Subcutaneous adipose tissue (tissue), 4 donors: ENCODE measurements around the gene ERBB3. TPM values are rescaled to one million over a fixed set of nuclear protein-coding genes. Genes with fewer than 3 reads are reported as not detected.

Source experiments
- CTCF ChIP-seq: fragments of 450-650 bp; IDR thresholded peaks from one replicate; pipeline ENCODE4 v1.5.1; 2016; ENCODE audit warnings: low read depth, mild to moderate bottlenecking, control low read depth, antibody characterized with exemption, moderate library complexity
- total RNA-seq, 4 donors: library from RNA; depleted of rRNA; stranded (reverse); fragments of >200 nt; gene quantifications; one replicate each; pipeline ENCODE4 v1.1.0, GENCODE V29; 2016

The ERBB3 gene
- total RNA-seq, 4 donors from 2014 or later = 0.34 to 2.6 (median 0.66) TPM

GRCh38 chr12:56150563-56150962 is 70.6 kb downstream of the ERBB3 start:
- TF ChIP-seq CTCF = no peak

DNA sequence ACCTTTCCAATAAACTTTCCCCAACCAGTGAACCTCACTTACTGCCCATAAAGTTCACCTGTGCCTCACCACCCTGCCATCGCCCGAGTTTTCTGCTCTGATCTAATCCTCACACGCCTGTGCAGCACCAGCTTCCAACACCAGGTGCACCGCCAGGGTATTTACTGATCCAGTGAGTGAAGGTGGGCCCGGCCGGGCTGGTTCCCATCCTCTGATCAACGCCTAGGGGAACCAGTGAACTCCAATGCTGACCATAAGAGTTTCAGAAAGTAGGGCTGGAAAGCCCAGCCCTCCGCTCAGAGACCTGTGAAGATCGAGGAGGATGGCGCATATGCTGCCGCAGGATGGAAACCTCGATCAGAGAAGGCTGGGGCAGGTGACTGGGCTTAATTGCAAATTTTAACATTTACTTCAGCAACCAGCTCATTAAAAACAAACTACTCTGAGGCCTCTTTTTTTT is 71.7 kb downstream of the ERBB3 start:
- TF ChIP-seq CTCF = no peak

- no peak for TF ChIP-seq CTCF
Observed at GRCh38 chr12:56152132-56152755, 72.3 kb downstream of the ERBB3 start, which contains the start of gene MYL6B. Gene MYL6B, plus strand, starts transcription at chr12:56152587. Its CDS starts 1,332 bp downstream, at chr12:56153919.

Other genes with a start within 250 kb of the ERBB3 start
- gene MMP19, start 237.2 kb upstream of the ERBB3 start, total RNA-seq = 100 to 1,000 TPM in 1 of 4 donors, 10 to 100 TPM in 3; 22.2 to 182 (median 45.7) TPM
- gene PYM1, start 152.3 kb upstream of the ERBB3 start, total RNA-seq = 10 to 100 TPM; 25.9 to 37.4 (median 31.7) TPM
- gene DGKA, start 149.0 kb upstream of the ERBB3 start, total RNA-seq = 10 to 100 TPM; 16.1 to 59.5 (median 23.3) TPM
- gene PMEL, start 114.1 kb upstream of the ERBB3 start, total RNA-seq = 1 to 10 TPM in 2 of 4 donors, not detected in 2; 1.1 to 2.0 TPM
- 10 to 100 TPM in 1 of 4 donors, 1 to 10 TPM in 3; 7.9 to 14.9 (median 9.0) TPM for gene CDK2, start 113.3 kb upstream of the ERBB3 start, total RNA-seq
- gene RAB5B, start 106.1 kb upstream of the ERBB3 start, total RNA-seq = 10 to 100 TPM; 55.4 to 70.9 (median 63.1) TPM
- 10 to 100 TPM; 12.9 to 44.5 (median 30.4) TPM for gene SUOX, start 82.9 kb upstream of the ERBB3 start, total RNA-seq
- gene IKZF4, start 59.1 kb upstream of the ERBB3 start, total RNA-seq = 10 to 100 TPM in 2 of 4 donors, 1 to 10 TPM in 2; 2.9 to 16.6 (median 7.8) TPM
- gene RPS26, start 38.2 kb upstream of the ERBB3 start, total RNA-seq = 100 to 1,000 TPM; 346 to 891 (median 730) TPM
- 10 to 100 TPM; 60.9 to 99.1 (median 87.1) TPM for gene PA2G4, start 24.4 kb downstream of the ERBB3 start, total RNA-seq
- gene RPL41, start 36.5 kb downstream of the ERBB3 start, total RNA-seq = 1,000 to 10,000 TPM; 2,735 to 3,575 (median 3,131) TPM
- gene ZC3H10, start 38.1 kb downstream of the ERBB3 start, total RNA-seq = 1 to 10 TPM; 3.2 to 5.1 (median 3.5) TPM
- 100 to 1,000 TPM; 147 to 522 (median 280) TPM for gene ESYT1, start 48.1 kb downstream of the ERBB3 start, total RNA-seq
- 10 to 100 TPM; 12.2 to 36.0 (median 24.7) TPM for gene MYL6B, start 72.4 kb downstream of the ERBB3 start, total RNA-seq
- 1,000 to 10,000 TPM; 1,882 to 4,580 (median 2,293) TPM for gene MYL6, start 78.2 kb downstream of the ERBB3 start, total RNA-seq
- 100 to 1,000 TPM in 3 of 4 donors, 10 to 100 TPM in 1; 73.6 to 125 (median 118) TPM for gene SMARCC2, start 109.3 kb downstream of the ERBB3 start, total RNA-seq
- 100 to 1,000 TPM in 1 of 4 donors, 10 to 100 TPM in 3; 64.3 to 101 (median 84.9) TPM for gene RNF41, start 141.8 kb downstream of the ERBB3 start, total RNA-seq
- gene NABP2, start 144.2 kb downstream of the ERBB3 start, total RNA-seq = 10 to 100 TPM; 12.6 to 25.3 (median 19.1) TPM
- not detected for gene SLC39A5, start 149.9 kb downstream of the ERBB3 start, total RNA-seq
- 10 to 100 TPM; 14.3 to 24.1 (median 19.9) TPM for gene ANKRD52, start 178.2 kb downstream of the ERBB3 start, total RNA-seq
- gene COQ10A, start 186.8 kb downstream of the ERBB3 start, total RNA-seq = 10 to 100 TPM in 3 of 4 donors, 1 to 10 TPM in 1; 9.3 to 18.3 (median 12.4) TPM
- gene CS, start 220.2 kb downstream of the ERBB3 start, total RNA-seq = 100 to 1,000 TPM; 107 to 278 (median 141) TPM
- 10 to 100 TPM; 59.7 to 76.7 (median 64.7) TPM for gene CNPY2, start 235.8 kb downstream of the ERBB3 start, total RNA-seq